Myometrial cell (primary cell): ENCODE measurements around the gene SST. TPM values are rescaled to one million over a fixed set of nuclear protein-coding genes. Genes with fewer than 3 reads are reported as not detected.

Source experiments
- total RNA-seq: library from RNA; depleted of rRNA; stranded (reverse); fragments of >200 nt; gene quantifications from 2 replicates; pipeline ENCODE4 v1.2.3, GENCODE V29; 2015

The SST gene
- total RNA-seq: not detected in 2 replicates

GRCh38 chr3:187669675-187670504, at the start of gene SST:
TSS of gene SST (minus strand) at chr3:187670394. CDS start at chr3:187670291, 103 bp downstream.

GRCh38 chr3:187702507-187703033, 32.4 kb upstream of the SST start, which contains the start of gene RTP2:
TSS of gene RTP2 (minus strand) at chr3:187702557. CDS start at chr3:187702128, 429 bp downstream.

Other genes with a start within 250 kb of the SST start
- gene RTP2, start 32.2 kb upstream of the SST start, total RNA-seq: not detected in 2 replicates
- 18.7 and 37.4 TPM in 2 replicates for gene BCL6, start 75.1 kb upstream of the SST start, total RNA-seq